Hindlimb muscle (tissue), 1 donor: ENCODE data around the gene CLRN1. TPM values are rescaled to one million over a fixed set of nuclear protein-coding genes. Genes with fewer than 3 reads are reported as not detected.

Source experiments
- DNase-seq: peaks from one replicate; pipeline ENCODE4 v3.0.0-alpha.2; 2013
- polyA plus RNA-seq: library from polyadenylated mRNA; unstranded; fragments of 120-200 nt; gene quantifications from one replicate; pipeline ENCODE4 v1.2.1, GENCODE V29; 2013; ENCODE audit not compliant: insufficient read length

CLRN1 gene
- polyA plus RNA-seq, 1 donor: 0.19 TPM

- DNase-seq: no peak
These were observed 54.6 kb downstream of the CLRN1 start for GRCh38 chr3:150917951-150918350.

DNA sequence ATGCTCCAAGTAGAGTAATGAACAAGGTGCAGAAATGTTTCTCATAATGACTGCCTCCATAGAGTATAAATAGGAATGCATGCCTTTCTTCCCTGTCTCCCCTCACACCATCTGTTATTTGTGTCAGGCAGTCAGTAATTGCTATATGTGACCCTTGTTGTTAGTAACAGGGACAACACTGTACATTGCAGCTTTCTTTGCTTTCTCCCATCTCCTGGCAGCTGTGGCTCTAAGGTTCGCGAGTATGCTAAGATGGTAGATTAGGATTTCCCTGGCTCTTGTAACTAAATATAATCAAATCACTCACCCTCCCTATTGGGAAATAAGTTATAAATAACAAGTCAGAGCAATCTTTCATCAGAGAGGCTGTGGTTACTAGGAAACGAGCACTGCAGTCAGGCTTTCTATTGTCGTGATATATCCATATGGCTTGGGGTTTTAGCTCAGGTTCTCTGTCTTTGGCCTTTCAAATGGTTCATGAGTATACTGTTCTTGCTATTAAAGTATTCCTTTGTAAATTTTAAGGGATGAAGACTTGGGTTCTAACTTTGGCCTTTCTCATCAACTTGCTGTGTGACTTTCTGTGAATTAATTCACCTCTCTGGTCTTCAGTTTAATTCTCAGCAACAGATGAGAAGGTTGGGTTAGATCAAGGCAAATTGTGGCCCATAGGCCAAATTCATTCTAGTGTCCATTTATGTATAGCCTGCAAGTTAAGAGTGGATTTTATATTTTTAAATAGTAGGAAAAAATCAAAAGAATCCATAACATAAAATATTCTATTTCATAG, 59.2 kb downstream of the CLRN1 start:
- DNase-seq: peak; percentile 61

DNA sequence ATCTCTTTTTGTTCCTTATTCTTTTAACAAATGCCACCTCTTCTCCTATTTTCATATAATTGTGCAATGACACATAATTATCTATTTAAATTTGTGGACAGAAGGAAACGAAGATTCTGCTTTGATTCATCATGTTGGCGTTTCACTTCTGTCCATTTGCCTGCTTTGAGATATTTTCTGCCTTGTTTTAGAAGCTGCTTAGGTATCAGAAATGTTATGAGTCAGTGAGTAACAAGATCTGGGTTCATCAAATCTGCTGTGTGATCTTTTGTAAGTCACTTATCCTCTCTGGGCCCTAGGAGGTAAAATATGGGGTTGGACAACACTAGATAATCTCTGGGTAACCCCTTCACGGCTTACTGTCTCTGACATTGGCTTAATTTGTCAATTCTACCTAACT, 60.0 kb downstream of the CLRN1 start:
- DNase-seq: no peak

- no peak for DNase-seq
These were observed 60.8 kb downstream of the CLRN1 start for GRCh38 chr3:150911771-150912170.

DNA sequence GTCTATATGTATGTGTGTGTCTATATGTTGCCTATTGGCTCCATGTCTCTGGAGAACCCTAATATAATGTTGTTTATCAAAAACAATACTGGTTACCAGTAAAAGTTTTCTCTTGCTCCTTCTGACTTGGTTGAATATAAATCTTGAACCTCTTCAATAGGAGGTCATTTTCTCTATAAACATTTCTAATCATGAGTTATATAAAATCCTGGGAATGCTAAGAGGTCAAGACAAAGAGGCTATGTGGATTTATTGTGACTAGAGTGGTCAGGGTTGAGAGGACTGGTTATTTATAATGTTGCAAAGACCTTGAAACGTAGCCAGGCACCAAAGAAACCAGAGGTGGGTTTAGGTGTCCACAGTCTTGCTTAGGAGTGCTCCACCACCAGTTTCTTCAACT, 66.1 kb downstream of the CLRN1 start:
- no peak for DNase-seq

- no peak for DNase-seq
These were observed 66.8 kb downstream of the CLRN1 start for GRCh38 chr3:150905746-150906145.

GRCh38 chr3:150905339-150905738, 67.2 kb downstream of the CLRN1 start, which contains the start of gene MINDY4B:
TSS of gene MINDY4B (minus strand) at chr3:150905439. CDS start at chr3:150905439, 0 bp downstream.
- DNase-seq: no peak

DNA sequence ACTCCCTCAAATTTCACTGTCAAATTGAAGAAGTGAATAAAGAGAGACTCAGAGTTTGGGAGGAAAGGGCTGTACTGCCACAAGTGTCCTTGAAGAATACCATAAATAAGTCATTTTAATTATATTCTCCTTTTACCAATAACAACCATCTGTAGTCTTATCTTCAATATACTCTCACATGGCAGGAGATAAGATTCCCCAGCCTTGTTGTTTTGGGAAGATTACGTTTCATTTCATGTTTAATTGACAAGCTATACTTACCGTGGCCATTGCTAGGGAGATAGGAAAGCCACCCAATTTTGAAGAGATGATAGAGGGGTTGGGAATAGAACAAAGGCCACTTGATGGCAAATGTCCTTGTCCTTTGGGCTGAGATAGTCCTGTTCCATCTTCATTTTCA, 69.5 kb downstream of the CLRN1 start:
- DNase-seq: no peak

GRCh38 chr3:150901793-150902192, 70.7 kb downstream of the CLRN1 start:
- no peak for DNase-seq

DNA sequence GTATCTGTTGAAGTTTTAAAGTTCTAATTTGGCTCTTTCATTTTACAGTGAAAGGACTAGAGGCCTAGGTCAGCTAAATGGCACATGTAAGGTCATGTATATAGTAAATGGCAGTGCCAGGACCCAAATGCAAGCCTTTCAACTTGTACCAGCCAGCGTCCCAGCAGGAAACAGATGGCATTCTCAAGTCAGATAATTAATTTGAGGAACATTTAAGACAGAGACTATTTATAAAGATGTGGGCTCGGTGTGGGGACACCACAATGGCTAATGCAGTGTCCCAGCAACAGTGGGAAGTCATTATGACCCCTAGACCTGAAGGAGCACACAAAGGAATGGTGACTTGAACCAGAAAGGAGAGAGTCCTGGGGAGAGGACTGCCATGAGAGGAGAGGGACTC, 73.4 kb downstream of the CLRN1 start:
- no peak for DNase-seq

- DNase-seq: no peak
These were observed 74.3 kb downstream of the CLRN1 start for GRCh38 chr3:150898046-150898754.

DNA sequence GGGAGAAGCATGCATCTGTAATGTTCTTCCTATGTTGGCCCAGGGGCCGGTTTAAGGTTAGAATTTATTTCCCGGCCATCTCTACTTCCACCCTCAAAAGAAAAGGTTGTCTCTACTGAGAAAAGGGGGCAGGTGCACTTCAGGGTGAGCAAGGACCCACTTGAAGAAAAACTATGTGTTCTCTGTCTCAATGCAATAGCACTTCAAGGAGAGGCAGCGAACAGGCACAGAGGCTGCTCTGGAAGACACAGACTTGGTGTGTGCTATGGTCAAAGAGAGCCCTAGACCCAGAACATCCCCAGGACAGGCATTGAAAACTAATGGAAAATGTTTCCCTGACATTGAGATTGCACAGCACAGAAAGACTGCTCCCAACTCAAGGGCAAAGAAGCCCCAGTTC, 74.9 kb downstream of the CLRN1 start:
- no peak for DNase-seq

GRCh38 chr3:150890831-150891230, 81.7 kb downstream of the CLRN1 start:
- no peak for DNase-seq

- no peak for DNase-seq
These were observed 82.2 kb downstream of the CLRN1 start for GRCh38 chr3:150890295-150890694.

- DNase-seq: no peak
These were observed 83.4 kb downstream of the CLRN1 start for GRCh38 chr3:150889106-150889505.

GRCh38 chr3:150887031-150887430, 85.5 kb downstream of the CLRN1 start:
- no peak for DNase-seq

DNA sequence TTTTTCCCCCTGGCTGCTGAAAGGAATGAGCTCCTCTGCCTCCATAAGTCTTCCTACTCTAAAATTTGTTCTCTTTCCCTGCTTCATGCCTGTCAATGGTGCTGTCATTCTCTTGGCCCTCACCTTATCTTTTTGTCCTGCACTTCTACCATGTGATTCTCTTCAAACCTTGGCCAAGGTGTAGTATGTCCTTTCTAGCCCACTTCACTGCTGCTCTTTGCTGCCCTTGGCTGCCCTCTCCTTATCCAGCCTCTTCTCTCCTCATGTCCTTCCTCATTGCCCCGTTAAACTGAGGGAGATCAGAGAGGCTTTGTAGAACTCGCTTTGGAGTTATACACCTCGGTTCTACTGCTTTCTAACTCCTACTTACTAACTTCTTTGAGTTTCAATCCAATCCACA, 87.0 kb downstream of the CLRN1 start:
- no peak for DNase-seq

DNA sequence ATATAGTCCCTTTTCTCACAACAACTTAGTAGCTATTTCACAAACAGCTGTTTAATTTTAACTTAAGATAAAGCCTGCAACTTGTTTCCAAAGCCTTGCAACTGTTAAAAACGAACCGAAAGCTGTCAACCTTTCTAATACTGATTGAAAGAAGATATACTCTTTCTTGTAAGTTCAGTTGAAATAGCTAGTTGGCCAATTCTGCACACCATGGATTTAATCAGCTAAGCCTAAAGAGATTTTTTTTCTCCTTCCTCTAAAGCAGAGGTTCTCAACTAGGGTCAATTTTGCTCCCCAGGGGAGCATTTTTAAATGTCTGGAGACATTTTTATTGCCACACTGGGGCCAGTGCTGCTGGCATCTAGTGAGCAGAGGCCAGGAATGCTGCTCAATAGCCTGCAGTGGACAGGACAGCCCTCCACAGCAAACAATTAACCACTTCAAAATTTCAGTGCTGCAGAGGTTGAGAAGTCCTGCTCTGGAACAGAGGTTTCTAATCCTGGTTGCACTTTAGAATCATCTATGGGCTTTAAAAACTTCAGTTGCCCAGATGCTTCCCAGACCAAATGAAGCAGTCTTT, 93.4 kb downstream of the CLRN1 start:
- DNase-seq: no peak

DNA sequence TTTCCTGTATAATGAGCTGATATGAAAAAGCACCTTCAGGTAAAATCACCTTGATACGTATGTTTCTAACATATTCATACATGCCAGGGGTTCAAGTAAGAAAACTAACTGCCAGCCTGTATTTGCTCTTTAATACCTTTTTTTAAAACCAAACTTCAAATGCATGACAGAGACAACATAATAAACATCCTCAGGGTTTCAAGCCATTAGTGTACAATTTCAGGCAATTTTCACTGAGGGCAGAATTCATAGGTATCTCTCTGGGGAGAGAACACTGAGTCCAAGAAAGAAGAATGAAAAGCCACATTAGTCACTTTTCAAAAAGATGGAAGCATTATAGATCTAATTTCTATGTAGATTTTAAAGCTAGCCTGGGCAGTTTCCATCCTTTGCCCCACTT, 94.2 kb downstream of the CLRN1 start:
- no peak for DNase-seq

DNA sequence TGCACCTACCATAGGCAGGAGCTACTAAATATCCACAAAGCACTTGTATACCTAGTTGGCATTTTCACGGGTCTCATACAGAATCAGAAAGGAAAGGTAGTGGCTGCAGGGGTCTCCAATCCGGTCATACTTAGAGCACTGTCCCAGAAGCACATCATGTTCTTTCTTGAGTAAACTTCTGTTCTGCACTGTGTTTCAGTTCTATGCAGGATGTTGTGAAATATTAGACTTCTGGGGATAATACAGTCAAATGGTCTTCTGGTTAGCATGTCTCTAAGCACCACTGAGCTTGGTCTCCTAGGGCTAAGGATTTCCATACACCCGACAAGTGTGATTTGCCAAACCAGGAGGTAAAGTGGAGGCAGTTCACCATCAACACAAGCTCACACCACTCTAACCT, 95.2 kb downstream of the CLRN1 start:
- no peak for DNase-seq

DNA sequence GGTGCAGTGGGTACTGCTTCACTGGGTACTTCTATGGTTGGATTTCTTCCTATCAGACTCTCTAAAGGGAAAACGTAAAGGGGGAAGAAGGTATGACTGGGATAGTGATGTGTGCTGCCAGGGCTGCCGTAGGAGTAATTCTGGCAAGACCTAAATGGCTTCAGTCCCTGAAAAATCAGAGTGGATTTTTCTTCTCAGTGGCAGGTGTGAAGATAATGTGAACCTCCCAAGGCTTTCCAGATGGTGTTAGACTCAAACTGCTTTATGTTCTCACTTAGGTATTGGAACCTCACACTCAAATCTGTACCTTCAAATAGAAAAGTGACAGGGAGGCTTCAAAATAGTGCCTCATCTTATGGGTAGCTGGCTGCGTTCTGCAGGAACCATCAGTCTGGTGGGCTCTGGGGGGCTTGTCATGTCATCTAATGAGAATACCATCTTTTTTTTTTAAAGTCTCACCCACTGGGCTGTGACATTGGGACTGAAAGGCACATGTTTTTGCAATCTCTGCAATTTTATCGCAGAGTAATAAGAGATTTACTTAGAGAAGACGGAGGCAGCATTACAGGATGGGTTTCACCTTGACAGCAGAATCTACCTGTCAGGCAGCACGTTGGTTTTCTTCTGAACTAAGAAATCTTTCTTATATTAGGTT, 95.8 kb downstream of the CLRN1 start:
- no peak for DNase-seq
